HG02870 (cell line): ENCODE results near the gene WDR33.

Experiments
- ATAC-seq: cut with Tn5 transposase; IDR thresholded peaks from one replicate; pipeline ENCODE4 v1.9.1; 2021; ENCODE audit warnings: mild to moderate bottlenecking, moderate library complexity; ENCODE audit not compliant: unreplicated experiment

Gene WDR33

DNA sequence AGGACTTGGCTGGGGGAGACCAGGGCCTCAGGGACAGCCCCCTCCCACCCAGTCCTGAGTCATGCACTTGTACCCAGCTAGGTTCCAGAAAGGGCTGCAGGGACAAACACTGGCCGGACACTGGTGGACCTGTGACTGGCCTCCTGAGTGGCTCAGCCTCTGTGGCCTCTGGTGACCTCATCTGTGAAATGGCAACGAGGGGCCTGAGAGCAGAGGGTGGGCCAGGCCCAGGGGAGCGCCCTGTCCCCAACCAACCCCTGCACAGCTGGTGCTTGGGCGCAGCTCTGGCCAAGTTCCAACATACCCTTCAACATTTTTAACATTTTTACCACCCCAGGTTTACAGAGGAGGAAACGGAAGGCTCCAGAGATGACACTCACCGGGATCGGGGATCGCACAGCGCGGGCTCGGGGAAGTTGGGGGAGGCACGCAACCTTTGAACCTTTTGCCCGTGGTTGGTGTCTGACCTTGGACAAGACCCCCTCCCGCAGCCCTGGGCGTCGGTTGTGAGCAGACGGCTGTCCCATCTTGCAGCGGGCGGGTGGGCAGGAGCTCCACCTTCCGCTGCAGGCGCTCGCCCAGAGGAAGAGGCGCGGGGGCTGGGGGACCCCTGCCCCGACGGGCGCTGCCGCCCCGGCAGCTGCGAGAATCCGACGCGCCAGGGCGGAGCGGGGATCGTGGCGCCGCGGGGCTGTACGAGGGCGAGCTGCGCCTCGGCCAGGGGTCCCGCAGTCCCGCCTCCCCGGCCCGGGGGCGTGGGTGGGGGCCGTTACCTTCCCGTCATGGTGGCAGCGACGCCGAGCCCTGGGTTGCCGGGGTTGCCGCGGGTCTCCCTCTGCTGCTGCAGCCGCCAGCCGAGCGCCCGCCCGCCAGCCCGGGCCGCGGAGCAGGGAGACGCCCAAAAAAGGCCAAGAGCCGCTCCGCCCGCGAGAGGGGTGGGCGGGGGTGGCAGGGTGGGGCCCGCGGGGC lies 136.4 kb downstream of the WDR33 start:
- ATAC-seq: no peak

DNA sequence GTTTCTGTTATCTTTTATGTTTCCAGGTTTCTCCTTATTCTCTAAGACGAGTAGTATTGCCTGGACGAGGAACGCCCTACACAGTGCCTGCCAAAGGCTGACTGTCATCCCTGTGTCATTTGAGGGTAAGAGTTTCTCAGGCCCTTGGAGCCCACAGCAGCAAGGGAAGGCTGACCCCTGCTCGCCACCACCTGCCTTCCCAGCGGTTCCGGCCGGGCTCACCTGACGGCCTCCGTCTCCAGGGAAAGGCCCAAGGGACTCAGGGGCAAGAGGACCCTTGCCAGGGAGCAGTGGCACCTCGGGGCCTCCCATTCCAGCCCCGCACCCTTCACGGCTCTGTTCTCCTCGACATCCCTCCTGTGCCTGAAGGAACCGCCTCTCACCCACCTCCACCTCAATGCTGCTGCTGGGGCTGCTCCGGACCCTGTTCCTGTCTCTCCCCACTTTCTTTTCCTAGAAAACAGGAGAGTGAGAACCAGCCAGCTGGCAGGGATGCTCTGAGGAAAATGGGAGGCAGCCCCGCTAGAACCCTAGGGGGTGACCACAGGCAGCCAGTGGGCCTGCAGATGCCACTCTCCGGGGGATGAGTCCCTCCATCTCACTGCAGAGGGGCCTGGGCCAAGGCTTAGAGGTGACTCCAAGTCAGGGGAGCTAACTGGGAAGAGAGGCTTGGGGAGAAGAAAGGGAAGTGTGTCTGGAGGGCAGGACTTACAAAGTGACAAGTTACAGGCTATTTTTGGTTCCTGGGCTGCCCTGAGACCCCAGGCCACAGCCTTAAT lies 137.5 kb downstream of the WDR33 start:
- no peak for ATAC-seq

DNA sequence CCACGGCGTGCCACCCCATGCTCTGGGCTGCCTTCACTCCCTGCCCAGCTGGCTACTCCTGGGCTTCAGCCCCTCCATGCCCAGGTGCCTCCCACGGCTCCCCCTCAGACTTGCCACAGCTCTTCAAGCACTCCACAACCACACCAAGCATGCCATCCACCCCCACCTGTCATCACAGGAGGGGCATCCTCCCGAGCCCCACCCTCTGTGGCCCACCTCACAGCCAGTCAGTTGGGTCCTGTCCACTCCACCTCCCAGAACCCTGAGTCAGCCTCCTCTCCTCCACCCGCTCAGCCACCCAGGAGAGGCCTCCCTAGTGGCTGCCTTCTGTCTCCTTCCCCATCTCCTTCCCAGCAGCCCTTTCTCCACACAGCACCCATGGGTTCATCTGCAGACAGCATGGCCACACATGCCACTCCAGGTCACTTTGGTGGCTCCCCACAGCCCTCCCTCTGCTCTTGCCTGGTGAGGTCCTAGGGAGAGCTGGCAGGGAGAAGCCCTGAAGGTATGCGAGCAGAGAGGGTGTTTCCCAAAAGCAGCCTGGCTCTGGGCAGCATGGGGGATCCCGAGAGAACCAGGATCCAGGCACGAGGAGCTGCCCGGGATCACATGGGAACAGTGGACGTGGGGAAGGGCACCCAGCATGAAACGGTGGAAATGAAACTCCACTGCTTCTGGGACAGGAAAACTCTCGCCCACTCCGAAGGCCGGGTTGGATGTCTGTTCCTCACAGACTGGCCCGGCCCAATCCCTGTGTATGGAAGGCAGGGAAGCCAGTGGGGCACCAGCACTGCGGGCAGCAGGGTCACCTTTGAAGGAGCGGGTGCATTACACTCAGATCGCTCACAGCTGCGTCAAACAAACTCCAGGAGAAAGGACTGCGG lies 138.4 kb downstream of the WDR33 start:
- ATAC-seq: no peak

DNA sequence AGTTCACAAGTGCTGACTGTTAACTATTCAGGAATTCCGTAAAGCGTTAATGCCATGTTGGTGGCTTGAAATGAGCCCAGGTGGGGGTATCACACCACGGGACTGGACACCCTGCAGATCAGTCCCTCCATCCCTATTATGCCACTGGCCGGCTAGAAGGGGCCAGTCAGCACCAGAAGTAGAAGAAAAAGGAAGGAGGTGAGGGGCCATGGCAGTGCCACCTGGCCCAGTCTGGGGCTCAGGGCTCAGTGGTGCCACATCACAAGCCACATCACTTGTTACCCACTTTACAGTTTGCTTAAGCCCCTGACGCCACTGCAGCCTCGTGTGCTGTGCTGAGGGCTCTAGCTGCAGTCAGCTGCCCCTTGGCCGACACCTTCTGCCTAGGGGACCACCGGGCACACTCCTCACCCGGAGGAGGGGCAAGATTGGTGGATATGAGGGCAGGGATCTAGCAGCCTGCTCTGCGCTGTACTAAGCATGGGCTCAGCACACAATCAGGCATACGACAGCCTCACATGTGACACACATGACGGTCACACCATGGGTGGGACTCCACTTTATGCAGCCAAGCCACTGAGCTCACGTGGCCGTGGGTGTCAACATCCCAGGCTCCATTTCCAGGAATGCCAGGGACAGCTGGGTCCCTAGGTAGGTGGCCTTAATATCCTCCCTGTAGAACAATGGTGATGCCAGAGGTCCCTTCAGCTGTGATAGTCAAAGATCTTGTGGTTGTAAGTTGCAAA lies 139.2 kb downstream of the WDR33 start:
- no peak for ATAC-seq

DNA sequence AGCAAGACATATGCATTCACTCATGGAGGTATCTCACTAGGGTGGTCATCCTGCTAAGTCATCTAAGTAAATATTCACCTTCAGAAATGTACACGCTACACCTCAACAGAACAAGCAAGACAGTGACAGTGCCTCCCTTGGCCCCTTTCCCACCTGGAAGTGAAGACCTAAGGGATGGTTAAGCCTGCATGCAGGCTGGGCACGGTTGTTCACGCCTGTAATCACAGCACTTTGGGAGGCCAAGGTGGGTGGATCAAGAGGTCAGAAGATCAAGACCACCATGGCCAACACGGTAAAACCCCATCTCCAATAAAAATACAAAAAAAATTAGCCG lies 140.0 kb downstream of the WDR33 start:
- no peak for ATAC-seq

DNA sequence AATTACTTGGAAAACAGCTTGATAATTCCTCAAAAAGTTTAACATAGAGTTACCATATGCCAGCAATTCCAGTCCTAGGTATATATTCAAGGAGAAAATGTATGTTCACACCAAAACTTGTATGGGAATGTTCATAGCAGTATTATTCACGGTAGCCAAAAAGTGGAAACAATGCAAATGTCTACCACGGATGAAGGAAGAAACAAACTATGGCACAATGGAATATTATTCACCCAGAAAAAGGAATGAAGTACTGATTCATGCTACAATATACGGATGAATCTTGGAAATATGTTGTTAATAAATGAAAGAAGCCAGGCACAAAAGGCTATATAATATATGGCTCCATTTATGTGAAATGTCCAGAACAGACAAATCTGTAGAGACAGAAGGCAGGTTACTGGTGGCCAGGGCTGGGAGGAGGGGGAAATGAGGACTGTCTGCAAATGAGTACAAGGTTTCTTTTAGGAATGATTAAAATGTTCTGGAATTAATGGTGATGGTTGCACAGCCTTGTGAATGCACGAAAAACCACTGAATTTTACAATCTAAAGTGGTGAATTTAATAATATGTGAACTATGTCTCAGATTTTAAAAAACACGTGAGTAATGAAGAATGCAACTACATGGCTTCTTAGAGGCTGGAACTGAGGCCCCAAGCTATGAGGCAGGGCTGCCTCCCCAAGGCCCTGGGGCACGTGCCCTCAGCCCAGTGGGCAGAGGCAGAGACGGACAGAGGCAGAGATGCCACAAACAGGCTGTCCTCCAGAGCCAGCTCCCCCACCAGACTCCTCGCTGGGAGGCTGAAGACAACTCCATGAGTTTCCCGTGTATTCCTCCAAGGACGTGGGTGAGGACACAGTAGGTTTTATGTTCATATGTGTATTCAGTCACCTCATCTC lies 140.7 kb downstream of the WDR33 start:
- no peak for ATAC-seq

DNA sequence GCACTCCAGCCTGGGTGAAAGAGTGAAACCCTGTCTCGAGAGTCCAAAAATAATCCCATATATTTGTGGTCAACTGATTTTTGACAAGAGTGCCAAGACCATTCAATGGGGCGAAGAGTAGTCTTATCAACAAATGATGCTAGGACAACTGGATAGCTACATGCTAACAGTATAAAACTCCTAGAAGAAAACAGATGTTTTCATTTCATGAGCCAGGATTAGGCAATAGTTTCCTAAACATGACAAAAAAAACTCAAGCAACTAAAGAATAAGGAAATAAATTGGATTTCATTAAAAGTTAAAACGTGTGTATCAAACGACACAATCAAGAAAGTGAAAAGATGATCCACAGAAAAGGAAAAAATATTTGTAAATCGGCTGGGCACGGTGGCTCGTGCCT lies 141.9 kb downstream of the WDR33 start:
- ATAC-seq: no peak

DNA sequence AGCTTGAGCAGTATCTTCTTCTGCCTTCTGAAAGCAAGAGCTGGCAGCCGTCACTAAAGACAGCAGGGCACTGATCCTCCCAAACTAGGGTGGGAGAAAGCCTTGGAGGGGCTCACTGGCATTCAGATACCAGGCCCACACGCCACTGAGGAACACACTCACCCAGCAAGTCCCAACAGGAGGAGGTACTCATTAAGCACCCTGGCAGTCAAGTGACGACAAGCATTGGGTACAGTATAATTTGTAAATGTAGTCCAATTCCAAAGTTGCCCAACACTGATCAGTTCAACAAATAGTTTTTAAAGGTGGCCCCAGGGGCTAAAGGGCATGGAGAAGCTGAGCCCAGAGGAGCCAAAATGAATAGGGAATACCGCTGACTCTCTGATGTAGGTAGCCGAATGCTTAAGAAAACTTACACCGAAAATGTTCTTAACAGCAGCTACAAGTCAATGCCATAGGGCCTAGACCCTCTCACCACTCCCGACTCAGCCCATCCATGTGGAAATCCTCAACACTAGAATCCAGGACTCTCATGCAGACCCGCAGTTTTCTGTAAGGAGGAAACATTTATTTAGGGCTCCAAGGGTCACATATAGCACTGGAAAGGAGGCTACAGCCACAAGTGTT lies 145.6 kb downstream of the WDR33 start:
- ATAC-seq: no peak

DNA sequence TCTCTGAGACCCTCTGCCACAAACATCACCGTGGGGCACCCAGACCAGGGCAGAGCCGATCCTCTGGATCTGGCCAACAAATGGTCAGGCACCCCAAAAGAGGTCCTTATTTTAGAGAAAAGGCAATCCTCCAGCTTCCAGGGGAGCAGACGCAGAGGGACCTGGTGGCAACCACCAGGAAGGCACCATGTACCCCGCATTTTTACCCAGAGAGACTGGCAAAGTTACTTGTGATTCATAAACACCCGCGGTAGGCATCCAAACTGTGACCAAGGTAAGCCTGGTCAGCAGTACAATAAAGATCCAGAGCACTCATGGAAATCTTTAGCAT lies 146.1 kb downstream of the WDR33 start:
- ATAC-seq: no peak

DNA sequence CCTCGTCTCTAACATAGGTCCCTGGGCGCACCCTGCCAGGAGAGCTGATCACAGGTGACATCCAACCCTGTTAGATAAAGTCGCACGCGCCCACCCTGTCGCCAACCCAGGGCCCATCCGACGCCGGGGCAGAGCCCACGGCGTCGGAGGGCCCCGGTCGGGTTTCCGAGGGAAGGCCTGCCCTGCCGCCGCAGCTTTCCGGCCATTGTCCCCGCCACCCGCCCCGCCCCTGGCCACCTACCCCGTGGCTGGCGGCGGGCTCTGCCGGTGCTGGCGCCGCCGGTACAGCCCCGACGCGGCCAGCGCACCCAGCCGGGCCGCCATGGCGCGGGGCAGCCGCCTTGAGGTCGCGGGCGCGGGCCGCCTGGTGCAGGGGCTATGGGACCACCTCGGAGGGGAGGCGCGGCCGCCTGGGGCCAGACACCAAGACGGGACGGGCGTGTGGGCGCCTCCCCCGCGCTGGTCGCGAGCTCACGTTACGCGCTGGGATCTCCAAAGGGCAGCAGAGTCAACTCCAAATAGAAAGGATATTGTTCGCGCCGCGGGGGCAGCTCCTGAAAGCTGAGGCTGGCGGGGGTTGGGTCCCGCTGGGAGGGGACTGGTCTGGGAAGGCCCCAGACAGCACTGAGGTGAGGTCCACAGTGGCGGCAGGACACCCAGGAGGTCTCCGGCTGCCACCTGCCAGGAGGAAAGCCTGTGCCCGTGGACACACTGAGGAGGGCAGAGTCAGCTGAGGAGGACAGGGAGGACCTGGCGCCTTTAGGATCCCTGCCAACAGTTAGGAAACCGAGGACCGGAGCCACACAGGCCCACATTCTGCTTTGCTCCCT lies 146.7 kb downstream of the WDR33 start:
- no peak for ATAC-seq

DNA sequence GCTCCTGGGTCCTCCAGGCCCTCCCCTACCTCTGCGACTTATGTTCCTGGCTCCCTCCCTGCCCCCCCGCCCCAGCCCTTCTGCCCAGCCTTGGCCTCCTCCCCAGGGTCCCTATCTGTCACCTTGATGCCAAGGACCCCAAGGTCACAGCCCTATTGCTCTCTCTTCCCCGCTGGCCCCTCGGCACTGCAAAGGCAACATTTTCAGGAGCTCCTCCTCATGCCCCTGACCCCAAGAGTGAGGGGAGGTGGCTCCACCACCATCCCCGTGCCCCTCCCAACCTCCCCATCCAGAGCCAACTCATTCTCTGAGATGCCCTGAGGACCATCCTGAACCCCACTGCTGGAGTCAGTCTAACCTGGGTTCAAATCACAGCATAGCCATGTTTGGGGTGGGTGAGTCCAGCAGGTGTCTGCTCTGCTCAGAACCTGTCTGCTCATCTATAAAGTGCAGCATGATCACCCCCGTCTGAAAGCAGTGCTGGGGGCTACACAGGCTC lies 147.4 kb downstream of the WDR33 start:
- no peak for ATAC-seq

DNA sequence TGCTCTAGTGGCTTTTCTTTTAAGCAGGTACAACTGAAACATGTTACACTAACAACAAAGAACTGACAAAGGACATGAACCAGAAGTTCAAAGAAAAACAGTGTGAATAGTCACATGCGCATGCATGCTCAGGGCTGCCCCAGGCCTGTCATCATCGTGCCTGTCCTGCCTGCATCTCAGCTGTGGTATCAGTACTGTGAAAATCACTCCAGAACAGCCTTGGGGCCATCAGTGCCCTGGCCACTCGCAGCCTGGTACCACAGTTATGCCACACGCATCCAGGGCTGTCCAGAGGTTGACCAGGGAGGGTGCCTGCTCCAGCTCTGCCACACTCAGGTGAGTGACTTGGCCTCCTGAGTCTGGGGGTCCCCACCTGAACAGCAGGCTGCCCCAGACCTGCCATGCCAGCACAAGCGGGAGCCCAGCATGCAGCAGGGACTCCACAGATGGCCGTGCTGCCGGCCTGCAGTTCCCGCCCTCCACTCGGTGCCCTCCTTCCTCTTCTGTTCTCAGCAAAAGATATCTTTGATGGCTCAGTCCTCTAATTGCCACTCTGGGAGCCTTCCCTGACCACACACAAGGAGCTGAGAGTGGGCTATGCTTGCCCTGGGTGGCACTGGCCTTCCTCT lies 147.9 kb downstream of the WDR33 start:
- no peak for ATAC-seq

DNA sequence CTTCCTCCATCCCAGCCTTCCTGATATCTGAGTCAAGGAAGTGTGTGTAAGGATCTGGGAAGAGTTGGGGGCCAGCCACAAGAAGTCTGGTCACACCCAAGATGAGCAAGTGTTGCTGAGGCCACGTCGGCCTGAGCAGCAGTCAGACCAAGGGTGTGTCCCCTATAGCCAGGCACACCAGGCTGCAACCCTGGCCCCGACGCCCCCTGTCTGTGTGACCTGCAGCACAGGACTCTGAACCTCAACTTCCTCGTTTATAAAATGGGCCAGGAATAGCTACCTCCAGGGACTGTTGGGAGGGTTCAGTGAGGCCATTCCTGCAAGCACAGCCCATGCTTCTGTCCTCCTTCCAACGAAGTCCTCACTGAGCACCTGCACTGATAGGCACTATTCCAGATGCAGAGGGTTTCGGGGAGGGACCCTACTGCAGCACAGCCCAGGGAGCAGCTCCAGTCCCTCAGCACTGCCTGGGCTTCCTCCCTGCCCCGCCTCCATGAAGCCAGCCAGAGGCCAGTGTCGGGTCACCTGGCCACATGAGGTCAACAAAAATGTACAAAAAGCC lies 148.9 kb downstream of the WDR33 start:
- ATAC-seq: no peak

DNA sequence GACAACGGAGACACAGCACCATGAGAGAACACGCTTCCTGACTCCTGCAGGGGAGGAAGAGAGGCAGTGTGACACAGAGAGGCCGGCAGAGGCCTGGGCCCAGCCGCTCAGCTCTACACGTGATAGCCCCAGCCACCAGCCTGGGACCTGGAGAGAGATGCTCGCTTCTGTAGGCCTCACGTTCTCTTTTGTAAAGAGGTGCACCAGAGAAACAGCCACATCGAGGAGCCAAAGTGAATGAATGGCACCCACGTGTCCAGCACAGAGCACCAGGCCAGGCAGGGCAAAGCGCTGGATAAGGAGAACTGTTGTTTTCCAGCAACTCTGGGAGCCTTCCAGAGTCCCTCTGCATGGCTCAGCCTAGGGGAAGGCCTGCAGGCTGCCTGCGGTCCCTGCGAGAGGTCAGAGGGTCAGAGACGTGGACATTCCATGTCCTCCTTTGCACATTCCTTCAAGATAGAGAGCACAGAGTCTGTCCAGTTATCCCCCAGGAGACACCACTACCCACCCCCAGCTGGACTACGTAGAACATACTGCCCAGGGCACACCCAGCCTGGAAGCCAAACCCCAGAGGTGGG lies 149.8 kb downstream of the WDR33 start:
- no peak for ATAC-seq

DNA sequence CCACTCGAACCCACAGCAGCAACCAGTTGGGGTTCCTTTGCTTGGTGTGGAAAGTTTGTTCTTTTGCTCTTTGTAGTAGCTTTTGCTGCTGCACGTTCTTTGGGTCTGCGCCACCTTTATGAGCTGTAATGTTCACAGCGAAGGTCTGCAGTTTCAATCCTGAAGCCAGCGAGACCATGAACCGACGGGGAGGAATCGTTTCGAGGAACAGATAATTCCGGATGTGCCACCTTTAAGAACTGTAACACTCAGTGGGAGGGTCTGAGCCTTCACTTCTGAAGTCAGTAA lies 150.7 kb downstream of the WDR33 start:
- no peak for ATAC-seq

DNA sequence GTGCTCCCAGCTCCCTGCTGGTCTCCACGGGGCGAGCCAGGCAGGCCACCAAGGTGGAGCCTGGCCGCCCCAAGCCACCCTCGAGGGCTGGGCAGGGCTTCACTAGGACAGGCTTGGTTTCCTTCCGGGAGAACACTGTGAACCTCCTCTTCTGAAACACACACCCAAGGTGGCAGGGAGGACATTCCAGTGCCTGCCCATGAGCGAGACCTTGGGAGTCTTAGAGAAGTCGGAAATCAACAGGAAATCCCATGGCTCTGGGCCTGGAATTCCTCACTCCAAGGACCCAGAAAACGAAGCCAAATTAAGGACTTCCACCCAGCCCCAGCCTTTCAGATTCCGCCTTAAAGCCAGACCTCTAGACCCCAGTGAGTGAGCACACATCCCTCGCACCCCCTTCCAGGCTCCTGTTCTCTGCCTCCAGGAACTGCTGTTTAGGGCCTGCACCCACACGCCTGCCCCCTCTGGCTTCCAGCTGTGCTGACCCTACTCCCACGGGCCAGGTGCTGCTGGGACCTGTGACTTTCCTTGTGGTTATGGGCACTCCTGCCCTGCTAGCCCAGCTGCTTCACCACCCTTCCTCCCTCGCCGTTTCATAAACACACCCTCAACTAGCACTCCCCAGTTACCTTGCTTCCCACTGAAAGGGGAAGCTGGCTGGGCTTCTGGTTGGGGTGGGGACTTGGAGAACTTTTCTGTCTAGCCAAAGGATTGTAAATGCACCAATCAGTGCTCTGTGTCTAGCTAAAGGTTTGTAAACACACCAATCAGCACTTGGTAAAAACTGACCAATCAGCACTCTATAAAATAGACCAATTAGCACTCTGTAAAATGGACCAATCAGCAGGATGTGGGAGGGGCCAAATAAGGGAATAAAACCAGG lies 151.3 kb downstream of the WDR33 start:
- ATAC-seq: no peak
